ENCODE measurements around the gene TP53I13. TPM values are rescaled to one million over a fixed set of nuclear protein-coding genes. Genes with fewer than 3 reads are reported as not detected.
A peak's percentile ranks its signal among the peaks of the same experiment; 100 is the strongest.

The TP53I13 gene
- total RNA-seq, 1 donor = 41.8 TPM

- peak overlapping the region; percentile 66 for H3K4me3 ChIP-seq (ENCODE audit: low read depth, low read length)
- TF ChIP-seq, protein P1, sequence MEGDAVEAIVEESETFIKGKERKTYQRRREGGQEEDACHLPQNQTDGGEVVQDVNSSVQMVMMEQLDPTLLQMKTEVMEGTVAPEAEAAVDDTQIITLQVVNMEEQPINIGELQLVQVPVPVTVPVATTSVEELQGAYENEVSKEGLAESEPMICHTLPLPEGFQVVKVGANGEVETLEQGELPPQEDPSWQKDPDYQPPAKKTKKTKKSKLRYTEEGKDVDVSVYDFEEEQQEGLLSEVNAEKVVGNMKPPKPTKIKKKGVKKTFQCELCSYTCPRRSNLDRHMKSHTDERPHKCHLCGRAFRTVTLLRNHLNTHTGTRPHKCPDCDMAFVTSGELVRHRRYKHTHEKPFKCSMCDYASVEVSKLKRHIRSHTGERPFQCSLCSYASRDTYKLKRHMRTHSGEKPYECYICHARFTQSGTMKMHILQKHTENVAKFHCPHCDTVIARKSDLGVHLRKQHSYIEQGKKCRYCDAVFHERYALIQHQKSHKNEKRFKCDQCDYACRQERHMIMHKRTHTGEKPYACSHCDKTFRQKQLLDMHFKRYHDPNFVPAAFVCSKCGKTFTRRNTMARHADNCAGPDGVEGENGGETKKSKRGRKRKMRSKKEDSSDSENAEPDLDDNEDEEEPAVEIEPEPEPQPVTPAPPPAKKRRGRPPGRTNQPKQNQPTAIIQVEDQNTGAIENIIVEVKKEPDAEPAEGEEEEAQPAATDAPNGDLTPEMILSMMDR (IDR thresholded peaks at IDR 0.05; ENCODE audit: insufficient read depth, low read length) = no peak
- DNase-seq (ENCODE audit: low read depth) = peak; percentile 66
Observed at GRCh38 chr17:29590411-29591145, 22.1 kb downstream of the TP53I13 start.

DNA sequence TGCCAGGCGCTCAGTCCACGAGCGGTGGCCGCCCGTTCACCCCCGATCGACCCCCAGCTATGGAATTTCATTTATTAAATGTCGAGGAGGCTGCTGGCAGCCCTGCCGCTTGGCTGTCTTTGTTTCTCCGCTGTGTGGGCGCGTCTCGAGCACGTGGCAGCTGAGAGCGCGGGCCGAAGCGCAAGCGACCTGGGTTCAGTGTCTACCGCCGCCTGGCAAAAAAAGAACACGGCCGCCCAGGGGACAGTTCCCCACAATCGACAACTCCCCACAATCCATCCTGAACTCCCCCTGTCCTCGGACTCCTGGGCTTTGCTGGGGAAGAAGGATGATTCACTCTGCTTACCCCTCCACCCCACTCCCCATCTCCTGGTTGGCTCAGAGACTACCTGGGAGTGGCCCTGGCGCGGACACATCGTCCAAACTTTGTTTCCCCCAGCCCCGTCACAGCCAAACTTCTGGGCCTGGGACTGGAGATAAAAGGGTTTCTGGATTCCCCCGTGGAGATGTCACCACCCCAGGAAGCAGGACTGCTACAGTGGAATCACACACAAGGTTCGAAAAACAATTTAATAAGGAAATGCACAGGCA, 22.7 kb downstream of the TP53I13 start:
- TF ChIP-seq, protein P1 (IDR thresholded peaks at IDR 0.05; ENCODE audit: insufficient read depth, low read length) = no peak
- peak overlapping the region; percentile 38 for H3K4me3 ChIP-seq (ENCODE audit: low read depth, low read length)
- DNase-seq (ENCODE audit: low read depth) = peak; percentile 72

- H3K4me3 ChIP-seq (ENCODE audit: low read depth, low read length) = peak overlapping the region; percentile 38
- TF ChIP-seq, protein P1 (IDR thresholded peaks at IDR 0.05; ENCODE audit: insufficient read depth, low read length) = peak; percentile 97
- no peak for DNase-seq (ENCODE audit: low read depth)
Observed at GRCh38 chr17:29591737-29592608, 23.5 kb downstream of the TP53I13 start.

GRCh38 chr17:29592850-29593551, 24.5 kb downstream of the TP53I13 start, which contains the start of gene ANKRD13B:
Gene ANKRD13B (plus strand): TSS chr17:29593132. CDS start chr17:29593622, 490 bp downstream.
- DNase-seq (ENCODE audit: low read depth) = no peak
- TF ChIP-seq, protein P1 (IDR thresholded peaks at IDR 0.05; ENCODE audit: insufficient read depth, low read length) = no peak
- peak within 1 kb of the TSS; percentile 69 for H3K4me3 ChIP-seq (ENCODE audit: low read depth, low read length)

- peak overlapping the region; percentile 69 for H3K4me3 ChIP-seq (ENCODE audit: low read depth, low read length)
- DNase-seq (ENCODE audit: low read depth) = no peak
- TF ChIP-seq, protein P1 (IDR thresholded peaks at IDR 0.05; ENCODE audit: insufficient read depth, low read length) = peak; percentile 21
Observed at GRCh38 chr17:29593591-29594518, 25.4 kb downstream of the TP53I13 start.

Measured in fibroblast of the aortic adventitia (primary cell).